Esophagus (tissue), 2 donors: ENCODE data around the gene NTNG1. TPM values are rescaled to one million over a fixed set of nuclear protein-coding genes. Genes with fewer than 3 reads are reported as not detected.

Experiments
- H3K27ac ChIP-seq, 2 donors: one replicate each; pipeline ENCODE4 v1.5.1; 2013; ENCODE audit warnings: low read depth in 2 of 2, mild to moderate bottlenecking in 2 of 2, inconsistent platforms in 1 of 2, low read length in 1 of 2, moderate library complexity in 1 of 2
- H3K27me3 ChIP-seq, 2 donors: one replicate each; pipeline ENCODE4 v1.6.1; 2013; ENCODE audit warnings: low read length in 2 of 2, control low read depth in 1 of 2, mild to moderate bottlenecking in 1 of 2; ENCODE audit not compliant: insufficient read depth in 2 of 2, control insufficient read depth in 1 of 2
- H3K36me3 ChIP-seq, 2 donors: one replicate each; pipeline ENCODE4 v1.6.1; 2013; ENCODE audit warnings: low read length in 1 of 2; ENCODE audit not compliant: control insufficient read depth in 2 of 2, insufficient read depth in 2 of 2
- H3K4me1 ChIP-seq, 2 donors: one replicate each; pipeline ENCODE4 v1.6.1; 2013; ENCODE audit warnings: low read length in 1 of 2; ENCODE audit not compliant: control insufficient read depth in 2 of 2, insufficient read depth in 2 of 2
- H3K4me3 ChIP-seq, 2 donors: one replicate each; pipeline ENCODE4 v1.5.1; 2013; ENCODE audit warnings: low read length in 2 of 2, mild to moderate bottlenecking in 2 of 2, low read depth in 1 of 2, moderate library complexity in 1 of 2
- H3K9me3 ChIP-seq, 2 donors: one replicate each; pipeline ENCODE4 v1.6.1; 2013; ENCODE audit warnings: mild to moderate bottlenecking in 2 of 2, low read depth in 1 of 2, low read length in 1 of 2, moderate library complexity in 1 of 2; ENCODE audit not compliant: control insufficient read depth in 2 of 2, insufficient read depth in 1 of 2
- WGBS, 2 donors: extraction: QIAGEN DNeasy Blood & Tissue Kit; methylation state at CpG; one replicate each; pipeline ENCODE4 v1.1.7; 2013; 5-methylcytosine and 5-hydroxymethylcytosine counted together
- polyA plus RNA-seq, 2 donors: library from polyadenylated mRNA; stranded (reverse); fragments of 200-250 nt; gene quantifications; one replicate each; pipeline ENCODE4 v1.2.3, GENCODE V29; 2013
- donor health status: healthy with polysubstance abuse.
- donor health status: Bipolar disorder and iron deficiency.

NTNG1 gene
- polyA plus RNA-seq, 2 donors, result 0.05 TPM; not detected in 1

GRCh38 chr1:107419003-107419402, 278.2 kb downstream of the NTNG1 start:
- Histone ChIP-seq H3K27ac (no peak overlapping the region), H3K4me1 (no peaks in the 10 kb centered on the region), H3K4me3 (no peak overlapping the region), H3K9me3 (no peaks in the 10 kb centered on the region), H3K36me3 (no peaks in the 10 kb centered on the region), H3K27me3 (no peaks in the 10 kb centered on the region)
- 70 to 93% methylated on average over 2 of the region's 2 CpGs for WGBS, 2 donors

DNA sequence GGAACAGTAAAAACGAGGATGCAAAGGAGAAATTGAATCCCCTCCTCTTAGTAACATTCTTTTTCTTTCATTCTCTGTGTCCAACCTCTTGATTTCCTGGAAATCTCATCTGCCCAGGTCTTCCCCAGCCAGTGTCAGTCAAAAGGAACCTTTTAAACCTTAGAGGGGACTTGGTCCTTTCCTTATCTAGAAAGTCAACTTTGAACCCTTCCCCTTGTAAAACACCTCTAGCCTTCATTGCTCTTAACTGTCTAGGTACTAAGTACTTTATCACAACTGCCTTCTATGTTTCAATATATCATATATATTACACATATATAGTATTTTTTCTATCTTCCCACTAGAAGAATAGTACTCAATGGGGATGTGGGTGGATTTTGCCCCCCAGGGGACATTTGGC, 282.1 kb downstream of the NTNG1 start:
- Histone ChIP-seq H3K27ac (no peak overlapping the region), H3K4me1 (no peaks in the 10 kb centered on the region), H3K9me3 (no peaks in the 10 kb centered on the region), H3K27me3 (no peaks in the 10 kb centered on the region), H3K4me3 (no peak overlapping the region), H3K36me3 (no peaks in the 10 kb centered on the region)
- 48 to 64% methylated on average over 1 of the region's 1 CpG for WGBS, 2 donors

DNA sequence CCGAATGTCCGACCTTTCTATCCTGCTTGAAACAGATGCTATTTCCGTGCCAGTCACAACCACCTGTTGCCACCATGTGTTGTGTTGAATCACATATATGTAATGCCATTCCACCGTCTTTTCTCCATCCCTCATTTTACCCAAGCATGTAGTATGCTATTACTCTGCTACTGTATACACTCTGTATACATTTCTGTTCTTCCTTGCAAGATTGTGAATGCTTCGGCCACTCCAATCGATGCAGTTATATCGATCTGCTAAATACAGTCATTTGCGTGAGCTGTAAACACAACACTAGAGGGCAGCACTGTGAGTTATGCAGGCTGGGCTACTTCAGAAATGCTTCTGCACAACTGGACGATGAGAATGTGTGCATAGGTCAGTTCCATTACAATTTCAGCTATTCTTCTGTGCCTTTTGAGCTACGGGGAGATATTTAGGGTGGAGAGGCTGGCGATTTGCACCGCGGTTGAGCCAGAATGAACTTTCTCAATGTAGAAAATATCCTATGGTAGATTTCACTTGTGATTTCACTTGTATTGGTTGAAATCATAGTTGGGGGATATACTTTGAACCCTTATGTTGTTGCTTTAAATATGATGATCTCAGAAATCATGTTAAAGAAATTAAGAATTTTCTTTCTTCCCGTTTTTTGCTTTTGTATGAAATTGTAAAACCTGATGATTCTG, 289.8 kb downstream of the NTNG1 start:
- Histone ChIP-seq H3K4me3 (no peak overlapping the region), H3K27ac (no peak overlapping the region), H3K9me3 (no peaks in the 10 kb centered on the region), H3K36me3 (no peaks in the 10 kb centered on the region), H3K27me3 (no peaks in the 10 kb centered on the region), H3K4me1 (no peaks in the 10 kb centered on the region)
- WGBS, 2 donors, result 53 to 63% methylated on average over 14 of the region's 14 CpGs

- H3K27me3 ChIP-seq, result no peaks in the 10 kb centered on the region
- no peaks in the 10 kb centered on the region for H3K9me3 ChIP-seq
- WGBS, 2 donors, result 34 to 54% methylated on average over 1 of the region's 1 CpG
- no peaks in the 10 kb centered on the region for H3K36me3 ChIP-seq
- no peak overlapping the region for H3K27ac ChIP-seq
- H3K4me3 ChIP-seq, result no peak overlapping the region
- H3K4me1 ChIP-seq, result no peaks in the 10 kb centered on the region
Measured at GRCh38 chr1:107432108-107432507, 291.3 kb downstream of the NTNG1 start.

GRCh38 chr1:107433068-107433467, 292.2 kb downstream of the NTNG1 start:
- Histone ChIP-seq H3K36me3 (no peaks in the 10 kb centered on the region), H3K27me3 (no peaks in the 10 kb centered on the region), H3K4me1 (no peaks in the 10 kb centered on the region), H3K9me3 (no peaks in the 10 kb centered on the region), H3K4me3 (no peak overlapping the region), H3K27ac (no peak overlapping the region)
- WGBS, 2 donors, result 82 to 92% methylated on average over 4 of the region's 4 CpGs

DNA sequence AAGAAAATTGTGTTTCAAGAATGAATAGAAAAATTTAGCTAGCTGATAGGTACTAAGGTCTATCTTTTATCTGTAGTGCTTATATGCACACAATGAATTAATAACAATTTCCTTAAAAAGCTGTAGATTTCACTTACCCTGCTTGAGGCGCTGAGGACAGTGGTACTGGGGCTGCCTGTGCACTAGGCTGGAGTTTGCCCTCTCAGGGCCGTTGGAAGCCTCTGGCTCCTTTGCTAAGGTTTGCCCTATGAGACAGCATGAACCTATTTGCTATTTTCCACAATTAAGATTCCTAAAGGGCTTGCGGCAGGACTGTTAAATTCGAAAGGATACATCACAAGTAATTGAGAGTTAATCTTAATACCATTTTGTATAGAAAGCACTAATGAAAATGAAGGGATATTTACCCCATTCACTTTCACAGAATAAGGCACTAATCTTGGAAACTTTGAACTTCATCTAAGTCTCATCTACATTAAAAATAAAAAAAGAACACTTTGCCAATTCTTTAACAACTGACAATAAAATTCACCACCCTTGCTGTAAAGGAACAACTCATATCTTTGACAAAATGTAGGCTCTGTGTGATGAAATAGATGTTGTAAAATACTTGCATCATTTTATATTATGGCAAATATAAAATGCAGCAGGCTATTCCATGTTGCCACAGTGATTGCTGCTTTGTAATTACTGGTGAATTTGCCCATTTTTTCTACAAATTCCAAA, 293.0 kb downstream of the NTNG1 start:
- Histone ChIP-seq H3K27ac (no peak overlapping the region), H3K27me3 (no peaks in the 10 kb centered on the region), H3K4me1 (no peaks in the 10 kb centered on the region), H3K36me3 (no peaks in the 10 kb centered on the region), H3K4me3 (no peak overlapping the region), H3K9me3 (no peaks in the 10 kb centered on the region)
- WGBS, 2 donors, result 57 to 65% methylated on average over 4 of the region's 4 CpGs

GRCh38 chr1:107434361-107434693, 293.5 kb downstream of the NTNG1 start:
- no peaks in the 10 kb centered on the region for H3K9me3 ChIP-seq

DNA sequence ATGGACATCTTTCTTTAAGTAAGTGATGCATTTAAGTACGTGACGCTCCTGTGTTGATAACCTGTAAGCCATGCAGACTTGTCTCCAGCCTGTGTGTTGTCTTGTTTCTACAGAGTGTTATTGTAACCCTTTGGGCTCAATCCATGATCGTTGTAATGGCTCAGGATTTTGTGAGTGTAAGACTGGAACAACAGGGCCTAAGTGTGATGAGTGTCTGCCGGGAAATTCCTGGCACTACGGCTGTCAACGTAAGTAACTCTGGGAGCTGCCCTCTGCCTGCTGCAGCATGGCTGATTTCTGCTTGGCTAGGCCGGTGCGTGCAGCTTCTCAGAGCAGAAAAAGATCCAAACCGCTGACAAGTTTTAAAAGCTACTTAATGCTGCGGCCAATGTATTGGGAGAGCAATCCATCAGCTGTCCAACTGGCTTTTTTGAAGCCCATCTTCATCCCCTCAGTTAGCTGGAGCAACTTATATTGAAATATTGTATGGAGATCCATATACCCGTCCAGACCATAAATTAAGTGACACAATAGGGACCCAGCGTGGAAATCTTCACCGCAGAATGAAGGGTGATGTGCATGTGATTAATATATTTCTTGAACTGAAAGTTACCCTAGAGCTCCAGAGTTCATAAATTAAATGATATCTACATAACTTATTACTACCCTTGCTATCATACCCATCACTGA, 295.9 kb downstream of the NTNG1 start:
- Histone ChIP-seq H3K9me3 (no peaks in the 10 kb centered on the region), H3K4me1 (no peaks in the 10 kb centered on the region), H3K4me3 (no peak overlapping the region), H3K27me3 (no peaks in the 10 kb centered on the region), H3K36me3 (no peaks in the 10 kb centered on the region), H3K27ac (no peak overlapping the region)
- 77 to 82% methylated on average over 13 of the region's 13 CpGs for WGBS, 2 donors

More at GRCh38 chr1:107434361-107434693, 293.5 kb downstream of the NTNG1 start:
- Histone ChIP-seq H3K4me3 (no peak overlapping the region), H3K4me1 (no peaks in the 10 kb centered on the region), H3K27ac (no peak overlapping the region), H3K27me3 (no peaks in the 10 kb centered on the region), H3K36me3 (no peaks in the 10 kb centered on the region)

- 79 to 96% methylated on average over 3 of the region's 3 CpGs for WGBS, 2 donors
- Histone ChIP-seq H3K9me3 (no peaks in the 10 kb centered on the region), H3K36me3 (no peaks in the 10 kb centered on the region), H3K27me3 (no peaks in the 10 kb centered on the region), H3K27ac (no peak overlapping the region), H3K4me3 (no peak overlapping the region), H3K4me1 (no peaks in the 10 kb centered on the region)
Measured at GRCh38 chr1:107439567-107439966, 298.7 kb downstream of the NTNG1 start.
